H9 (cell line): ENCODE results near the gene KRTAP2-2. TPM values are rescaled to one million over a fixed set of nuclear protein-coding genes. Genes with fewer than 3 reads are reported as not detected.
"Not testable (repeated sequence)": the region's sequence is repeated elsewhere in the genome, so short reads cannot be mapped to it uniquely, and the experiment has no call there.

Experiments
- DNase-seq: peaks from one replicate; pipeline ENCODE4 v3.0.0-alpha.2; 2017
- H2AFZ ChIP-seq: one replicate; pipeline ENCODE4 v1.6.1; 2013; ENCODE audit warnings: mild to moderate bottlenecking, low read length, control low read depth, moderate library complexity
- H2AK5ac ChIP-seq: 2 replicates; pipeline ENCODE4 v1.6.1; 2013; ENCODE audit warnings: low read length, control low read depth, mixed read lengths; ENCODE audit not compliant: insufficient read length
- H2BK120ac ChIP-seq: one replicate; pipeline ENCODE4 v1.6.1; 2013; ENCODE audit warnings: low read depth, mild to moderate bottlenecking, low read length, control low read depth, inconsistent platforms; ENCODE audit not compliant: poor library complexity, severe bottlenecking
- H2BK12ac ChIP-seq: 2 replicates; pipeline ENCODE4 v1.6.1; 2013; ENCODE audit warnings: low read length, control low read depth, mixed read lengths, low read depth; ENCODE audit not compliant: insufficient read length
- H2BK15ac ChIP-seq: 2 replicates; pipeline ENCODE4 v1.6.1; 2013; ENCODE audit warnings: low read depth, low read length, control low read depth
- H2BK20ac ChIP-seq: one replicate; pipeline ENCODE4 v1.6.1; 2013; ENCODE audit warnings: low read depth, mild to moderate bottlenecking, low read length, control low read depth, inconsistent platforms; ENCODE audit not compliant: poor library complexity, severe bottlenecking
- H2BK5ac ChIP-seq: 2 replicates; pipeline ENCODE4 v1.6.1; 2013; ENCODE audit warnings: low read length, control low read depth, mixed read lengths; ENCODE audit not compliant: insufficient read length
- H3K14ac ChIP-seq: 2 replicates; pipeline ENCODE4 v1.6.1; 2013; ENCODE audit warnings: low read length, control low read depth; ENCODE audit not compliant: insufficient read depth
- H3K18ac ChIP-seq: 2 replicates; pipeline ENCODE4 v1.6.1; 2013; ENCODE audit warnings: low read depth, mild to moderate bottlenecking, mixed read lengths, low read length, control low read depth; ENCODE audit not compliant: insufficient read length
- H3K23ac ChIP-seq: 2 replicates; pipeline ENCODE4 v1.6.1; 2013; ENCODE audit warnings: low read length, control low read depth, mixed read lengths, low read depth; ENCODE audit not compliant: insufficient read length
- H3K23me2 ChIP-seq: 2 replicates; pipeline ENCODE4 v1.6.1; 2013; ENCODE audit warnings: low read depth, mild to moderate bottlenecking, mixed read lengths, low read length, control low read depth; ENCODE audit not compliant: insufficient read length, poor library complexity, severe bottlenecking
- H3K27ac ChIP-seq: 2 replicates; pipeline ENCODE4 v1.5.1; 2013; ENCODE audit warnings: low read length, control low read depth, mixed read lengths, low read depth; ENCODE audit not compliant: insufficient read length
- H3K27me3 ChIP-seq: 2 replicates; pipeline ENCODE4 v1.6.1; 2013; ENCODE audit warnings: low read length, control low read depth, inconsistent platforms; ENCODE audit not compliant: insufficient read depth
- H3K4ac ChIP-seq: 2 replicates; pipeline ENCODE4 v1.6.1; 2013; ENCODE audit warnings: low read depth, mild to moderate bottlenecking, control low read depth, inconsistent platforms, low read length, moderate library complexity
- H3K4me1 ChIP-seq: 2 replicates; pipeline ENCODE4 v1.6.1; 2013; ENCODE audit warnings: low read length, control low read depth, inconsistent platforms; ENCODE audit not compliant: insufficient read depth
- H3K4me2 ChIP-seq: 2 replicates; pipeline ENCODE4 v1.6.1; 2013; ENCODE audit warnings: low read length, control low read depth, mixed read lengths; ENCODE audit not compliant: insufficient read length, insufficient read depth
- H3K56ac ChIP-seq: 2 replicates; pipeline ENCODE4 v1.6.1; 2013; ENCODE audit warnings: low read depth, mild to moderate bottlenecking, mixed read lengths, low read length, control low read depth; ENCODE audit not compliant: insufficient read length
- H3K79me1 ChIP-seq: 2 replicates; pipeline ENCODE4 v1.6.1; 2013; ENCODE audit warnings: low read depth, mild to moderate bottlenecking, moderate library complexity, low read length, control low read depth, inconsistent platforms; ENCODE audit not compliant: insufficient read depth, poor library complexity, severe bottlenecking
- H3K79me2 ChIP-seq: 2 replicates; pipeline ENCODE4 v1.6.1; 2013; ENCODE audit warnings: low read length, control low read depth, inconsistent platforms; ENCODE audit not compliant: insufficient read depth
- H3K9ac ChIP-seq: 2 replicates; pipeline ENCODE4 v1.6.1; 2013; ENCODE audit warnings: low read length, control low read depth, mixed read lengths; ENCODE audit not compliant: insufficient read length; ENCODE audit errors: extremely low read depth
- H3K9me3 ChIP-seq: one replicate; pipeline ENCODE4 v1.6.1; 2013; ENCODE audit warnings: low read depth, low read length, inconsistent platforms; ENCODE audit not compliant: control insufficient read depth
- H3T11ph ChIP-seq: one replicate; pipeline ENCODE4 v1.6.1; 2013; ENCODE audit warnings: mild to moderate bottlenecking, low read length, control low read depth, inconsistent platforms
- H4K20me1 ChIP-seq: one replicate; pipeline ENCODE4 v1.6.1; 2013; ENCODE audit not compliant: control insufficient read depth, insufficient read length, insufficient read depth
- H4K5ac ChIP-seq: 2 replicates; pipeline ENCODE4 v1.6.1; 2013; ENCODE audit warnings: low read depth, mild to moderate bottlenecking, mixed read lengths, low read length, control low read depth; ENCODE audit not compliant: insufficient read length
- H4K8ac ChIP-seq: replicated peaks from 2 replicates; pipeline ENCODE4 v1.6.1; 2013; ENCODE audit warnings: low read length, control low read depth, mixed read lengths, low read depth; ENCODE audit not compliant: insufficient read length
- H4K91ac ChIP-seq: 2 replicates; pipeline ENCODE4 v1.6.1; 2013; ENCODE audit warnings: low read depth, mild to moderate bottlenecking, moderate library complexity, mixed read lengths, low read length, control low read depth; ENCODE audit not compliant: insufficient read length
- H3K27ac Mint-ChIP-seq, 3 experiments: 2 replicates in 2 of 3; 3 replicates in 1 of 3; pipeline ENCODE4 v1.8.0; 2020 to 2021; ENCODE audit warnings: mixed read lengths in 3 of 3, mild to moderate bottlenecking in 1 of 3, moderate library complexity in 1 of 3
- H3K27me3 Mint-ChIP-seq: 2 replicates; pipeline ENCODE4 v1.8.0; 2021; ENCODE audit warnings: low read depth, mild to moderate bottlenecking, moderate library complexity, mixed read lengths
- H3K36me3 Mint-ChIP-seq, 3 experiments: 2 replicates in 2 of 3; 3 replicates in 1 of 3; pipeline ENCODE4 v1.8.0; 2020 to 2021; ENCODE audit warnings: low read depth in 3 of 3, mixed read lengths in 3 of 3; ENCODE audit not compliant: insufficient read depth in 1 of 3
- H3K4me1 Mint-ChIP-seq, 2 experiments: 2 replicates each; pipeline ENCODE4 v1.8.0; 2020; ENCODE audit warnings: mixed read lengths in 2 of 2
- H3K4me3 Mint-ChIP-seq, 2 experiments: 2 replicates in 1 of 2; 3 replicates in 1 of 2; pipeline ENCODE4 v1.8.0; 2020 to 2021; ENCODE audit warnings: mild to moderate bottlenecking in 2 of 2, mixed read lengths in 2 of 2, moderate library complexity in 1 of 2
- H3K9me3 Mint-ChIP-seq, 2 experiments: 2 replicates in 1 of 2; 3 replicates in 1 of 2; pipeline ENCODE4 v1.8.0; 2020; ENCODE audit warnings: mild to moderate bottlenecking in 2 of 2, mixed read lengths in 2 of 2, moderate library complexity in 1 of 2
- CTCF ChIP-seq: fragments of 200-600 bp; sonication (generic); conservative IDR thresholded peaks from 3 replicates; pipeline ENCODE4 v1.8.0; 2021; ENCODE audit warnings: antibody characterized with exemption, mild to moderate bottlenecking
- WGBS: extraction: QIAGEN DNeasy Blood & Tissue Kit; methylation state at CpG from one replicate; pipeline ENCODE4 v1.1.7; 2013; ENCODE audit warnings: missing lambda C conversion rate, low lambda C conversion rate, mixed read lengths; ENCODE audit not compliant: insufficient read length; ENCODE audit errors: extremely low coverage; 5-methylcytosine and 5-hydroxymethylcytosine counted together
- total RNA-seq: library from RNA; stranded (reverse); gene quantifications from 2 replicates; pipeline ENCODE4 v1.2.1, GENCODE V29; 2021

Gene KRTAP2-2
- total RNA-seq, 1 experiment from 2014 or later: not detected

DNA sequence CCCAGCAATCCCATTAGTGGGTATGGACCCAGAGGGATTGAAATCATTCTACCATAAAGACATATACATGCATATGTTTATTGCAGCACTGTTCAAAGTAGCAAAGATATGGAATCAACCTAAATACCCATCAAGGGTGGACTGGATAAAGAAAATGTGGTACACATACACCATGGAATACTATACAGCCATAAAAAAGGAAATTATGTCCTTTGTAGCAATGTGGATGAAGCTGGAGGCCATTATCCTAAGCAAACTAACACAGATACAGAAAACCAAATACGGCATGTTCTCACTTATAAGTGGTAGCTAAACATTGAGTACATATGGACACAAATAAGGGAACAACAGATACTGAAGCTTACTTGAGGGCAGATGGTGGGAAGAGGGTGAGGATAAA is 2.5 kb upstream of the KRTAP2-2 start:
- no peak overlapping the region for H4K91ac ChIP-seq
- no peak overlapping the region for H3K4ac ChIP-seq
- H2AK5ac ChIP-seq: no peak overlapping the region
- no peak for TF ChIP-seq CTCF
- no peak overlapping the region for H3T11ph ChIP-seq
- no peak overlapping the region for H3K56ac ChIP-seq
- no peak overlapping the region for H2AFZ ChIP-seq
- H2BK120ac ChIP-seq: no peak overlapping the region
- H3K9me3 Mint-ChIP-seq: peaks cover 0 to 6% of the 10 kb centered on the region in 2 experiments; a peak in 2 of 5 replicates
- no peak overlapping the region for H4K5ac ChIP-seq
- no peak overlapping the region for H2BK20ac ChIP-seq
- no peak overlapping the region for H3K27ac ChIP-seq
- no peaks in the 10 kb centered on the region for H3K79me2 ChIP-seq
- H3K23me2 ChIP-seq: no peaks in the 10 kb centered on the region
- H3K4me3 Mint-ChIP-seq: no peak overlapping the region
- no peak overlapping the region for H4K8ac ChIP-seq
- H3K14ac ChIP-seq: no peak overlapping the region
- peaks cover 4 to 7% of the 10 kb centered on the region in 2 experiments for H3K4me1 Mint-ChIP-seq
- H3K27ac Mint-ChIP-seq: no peak overlapping the region
- H3K36me3 Mint-ChIP-seq: no peaks in the 10 kb centered on the region; a peak in 1 of 7 replicates
- H3K9ac ChIP-seq: no peak overlapping the region
- no peaks in the 10 kb centered on the region for H4K20me1 ChIP-seq
- no peaks in the 10 kb centered on the region for H3K4me1 ChIP-seq
- no peaks in the 10 kb centered on the region for H3K79me1 ChIP-seq
- H3K23ac ChIP-seq: no peak overlapping the region
- no peak overlapping the region for H3K4me2 ChIP-seq
- DNase-seq: no peak
- H3K27me3 ChIP-seq: no peaks in the 10 kb centered on the region
- H3K18ac ChIP-seq: no peak overlapping the region
- WGBS: no CpG with 5 or more reads among the region's 1 CpG
- no peak overlapping the region for H2BK5ac ChIP-seq
- H2BK15ac ChIP-seq: no peak overlapping the region
- H3K27me3 Mint-ChIP-seq: no peaks in the 10 kb centered on the region
- no peaks in the 10 kb centered on the region for H3K9me3 ChIP-seq
- H2BK12ac ChIP-seq: no peak overlapping the region

- H3K36me3 Mint-ChIP-seq, H3K56ac ChIP-seq, H3K9me3 ChIP-seq, H2BK120ac ChIP-seq, H3K23me2 ChIP-seq, H3T11ph ChIP-seq, H3K27ac Mint-ChIP-seq, H2BK20ac ChIP-seq, H3K14ac ChIP-seq, H3K4ac ChIP-seq, H3K79me2 ChIP-seq, H3K27me3 ChIP-seq, H2BK12ac ChIP-seq, H3K9ac ChIP-seq, H4K20me1 ChIP-seq, H3K27me3 Mint-ChIP-seq, H3K4me1 ChIP-seq, H3K18ac ChIP-seq, H3K79me1 ChIP-seq, H2BK15ac ChIP-seq, H3K9me3 Mint-ChIP-seq, H2BK5ac ChIP-seq, H4K8ac ChIP-seq, H2AFZ ChIP-seq, H3K4me3 Mint-ChIP-seq, H3K27ac ChIP-seq, DNase-seq, H3K4me2 ChIP-seq, H4K91ac ChIP-seq, H2AK5ac ChIP-seq, H4K5ac ChIP-seq, H3K23ac ChIP-seq: not testable (repeated sequence)
- no CpG with 5 or more reads among the region's 9 CpGs for WGBS
- peaks cover 13 to 14% of the 10 kb centered on the region in 2 experiments for H3K4me1 Mint-ChIP-seq
Measured at GRCh38 chr17:41054556-41054955, 474 bp downstream of the KRTAP2-2 start.
